ENCODE data around the gene ZNF488.

DNA sequence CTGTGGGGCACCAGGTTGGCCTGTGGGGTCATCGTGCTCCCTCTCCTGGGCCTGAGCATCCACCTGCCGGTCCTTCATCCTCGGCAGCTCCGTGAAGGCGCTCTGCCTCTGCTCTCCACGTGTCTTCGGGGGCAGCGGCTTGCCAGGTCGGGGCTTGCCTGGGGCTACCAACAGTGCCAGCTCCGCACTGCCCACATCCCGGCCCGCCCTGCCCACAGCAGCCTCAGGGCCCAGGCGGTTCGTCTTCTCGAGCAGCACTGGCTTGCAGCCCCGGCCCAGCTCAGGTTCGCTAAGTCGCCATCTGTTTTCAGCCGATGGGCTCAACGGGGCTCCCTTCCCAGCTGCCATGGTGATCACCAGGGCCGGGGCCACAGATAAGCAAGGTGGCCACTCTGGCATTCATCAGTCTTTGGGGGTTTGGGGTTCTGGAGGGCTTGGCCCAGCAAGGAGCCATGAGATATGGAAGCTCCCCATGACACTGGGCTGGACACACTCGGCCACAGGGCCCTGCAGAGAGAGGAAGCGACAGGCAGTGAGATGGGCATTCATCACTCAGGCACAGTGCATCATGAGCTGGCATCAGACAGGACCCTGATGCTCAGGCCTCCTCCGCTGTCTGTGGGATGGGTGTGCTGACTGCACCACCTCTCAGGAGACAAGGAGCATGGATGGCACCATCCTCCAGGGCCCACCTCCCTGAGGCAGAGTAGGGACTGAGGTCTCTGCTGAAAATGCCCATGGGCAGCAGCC is 15.5 kb downstream of the ZNF488 start:
- TF ChIP-seq POLR2A (IDR thresholded peaks at IDR 0.05), result no peak
- TF ChIP-seq, protein P1, sequence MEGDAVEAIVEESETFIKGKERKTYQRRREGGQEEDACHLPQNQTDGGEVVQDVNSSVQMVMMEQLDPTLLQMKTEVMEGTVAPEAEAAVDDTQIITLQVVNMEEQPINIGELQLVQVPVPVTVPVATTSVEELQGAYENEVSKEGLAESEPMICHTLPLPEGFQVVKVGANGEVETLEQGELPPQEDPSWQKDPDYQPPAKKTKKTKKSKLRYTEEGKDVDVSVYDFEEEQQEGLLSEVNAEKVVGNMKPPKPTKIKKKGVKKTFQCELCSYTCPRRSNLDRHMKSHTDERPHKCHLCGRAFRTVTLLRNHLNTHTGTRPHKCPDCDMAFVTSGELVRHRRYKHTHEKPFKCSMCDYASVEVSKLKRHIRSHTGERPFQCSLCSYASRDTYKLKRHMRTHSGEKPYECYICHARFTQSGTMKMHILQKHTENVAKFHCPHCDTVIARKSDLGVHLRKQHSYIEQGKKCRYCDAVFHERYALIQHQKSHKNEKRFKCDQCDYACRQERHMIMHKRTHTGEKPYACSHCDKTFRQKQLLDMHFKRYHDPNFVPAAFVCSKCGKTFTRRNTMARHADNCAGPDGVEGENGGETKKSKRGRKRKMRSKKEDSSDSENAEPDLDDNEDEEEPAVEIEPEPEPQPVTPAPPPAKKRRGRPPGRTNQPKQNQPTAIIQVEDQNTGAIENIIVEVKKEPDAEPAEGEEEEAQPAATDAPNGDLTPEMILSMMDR (IDR thresholded peaks at IDR 0.05 in 8 of 11, conservative IDR thresholded peaks at IDR 0.05 in 3 of 11), result no peak
- TF ChIP-seq POLR2AphosphoS5 (IDR thresholded peaks at IDR 0.05), result no peak
